ENCODE data around the gene ACOT7. TPM values are rescaled to one million over a fixed set of nuclear protein-coding genes. Genes with fewer than 3 reads are reported as not detected.
"Not testable (repeated sequence)": the region's sequence is repeated elsewhere in the genome, so short reads cannot be mapped to it uniquely, and the experiment has no call there.

ACOT7 gene
- total RNA-seq, 5 donors from 2014 or later (not counting 1 experiment from before 2014, with no cell fraction given) = 6.1 to 9.3 (median 7.4) TPM

- Histone ChIP-seq H3K9me3 (no peaks in the 10 kb centered on the region), H3K4me1 (ENCODE audit: control insufficient read depth in 1 of 2, extremely low read depth in 1 of 2, insufficient read depth in 2 of 2, low read length in 2 of 2) (no peaks in the 10 kb centered on the region), H3K36me3 (ENCODE audit: control insufficient read depth in 2 of 2, extremely low read depth in 1 of 2, insufficient read depth in 1 of 2, low read length in 1 of 2) (peaks cover 6 to 48% of the 10 kb centered on the region in 2 donors), H3K27ac (ENCODE audit: low read length) (no peak overlapping the region), H3K27me3 (replicated peaks in 1 of 2; ENCODE audit: control insufficient read depth in 2 of 2, extremely low read depth in 1 of 2, insufficient read depth in 2 of 2, low read length in 1 of 2) (peaks cover 0 to 3% of the 10 kb centered on the region in 2 experiments), H3K4me3 (ENCODE audit: control insufficient read depth in 1 of 2, extremely low read depth in 1 of 2, low read length in 1 of 2) (no peak overlapping the region)
- Mint-ChIP-seq H3K9me3 (no peaks in the 10 kb centered on the region), H3K27ac (no peak overlapping the region), H3K4me3 (no peak overlapping the region), H3K4me1 (no peaks in the 10 kb centered on the region), H3K27me3 (no peaks in the 10 kb centered on the region), H3K36me3 (peaks cover 40% of the 10 kb centered on the region)
- WGBS (ENCODE audit: insufficient coverage) = 94% methylated on average over 4 of the region's 6 CpGs
- no peak for ATAC-seq (replicated peaks in 1 of 4)
- no peak for DNase-seq
- ChIA-PET CTCF (no interaction called here), POLR2A (no interaction called here)
Observed at GRCh38 chr1:6222636-6223035, 170.9 kb downstream of the ACOT7 start.

DNA sequence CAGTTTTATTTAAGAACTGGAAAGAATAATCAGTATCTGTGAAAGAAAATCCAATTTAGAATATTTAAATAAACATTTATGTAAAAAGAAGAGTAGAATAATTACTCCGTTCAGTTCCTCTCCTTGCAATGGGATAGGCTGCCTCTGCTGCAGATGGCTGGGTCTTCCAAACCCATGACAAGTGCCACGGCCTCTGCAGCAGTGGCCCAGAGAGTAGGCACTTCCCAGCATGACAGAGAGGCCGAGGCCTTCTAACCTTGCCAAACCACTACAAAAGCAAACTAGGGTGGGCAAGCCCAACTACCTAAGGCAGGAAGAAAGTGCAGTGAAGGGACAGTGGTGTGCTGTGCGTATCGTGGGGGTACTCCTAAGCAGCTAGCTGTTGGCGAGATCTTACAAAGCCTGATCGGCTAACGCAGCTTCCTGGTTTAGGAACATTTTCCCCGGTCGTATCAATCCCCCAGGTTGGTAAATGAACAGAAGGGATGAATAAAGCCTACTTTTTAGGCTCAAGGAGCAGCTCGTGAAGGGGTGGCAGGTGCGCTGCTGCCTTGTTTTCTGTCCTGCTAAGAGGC, 172.3 kb downstream of the ACOT7 start:
- ChIA-PET POLR2A (no interaction called here), CTCF (no interaction called here)
- DNase-seq = no peak
- H3K4me3 ChIP-seq (ENCODE audit: control insufficient read depth in 1 of 2, extremely low read depth in 1 of 2, low read length in 1 of 2) = no peak overlapping the region
- H3K36me3 ChIP-seq (ENCODE audit: control insufficient read depth in 2 of 2, extremely low read depth in 1 of 2, insufficient read depth in 1 of 2, low read length in 1 of 2) = peaks cover 6 to 37% of the 10 kb centered on the region in 2 donors
- Mint-ChIP-seq H3K4me1 (no peaks in the 10 kb centered on the region), H3K36me3 (peaks cover 32% of the 10 kb centered on the region), H3K27me3 (no peaks in the 10 kb centered on the region), H3K9me3 (no peaks in the 10 kb centered on the region), H3K4me3 (no peak overlapping the region), H3K27ac (no peak overlapping the region)
- H3K27me3 ChIP-seq (replicated peaks in 1 of 2; ENCODE audit: control insufficient read depth in 2 of 2, extremely low read depth in 1 of 2, insufficient read depth in 2 of 2, low read length in 1 of 2) = peaks cover 0 to 10% of the 10 kb centered on the region in 2 experiments
- no peak for ATAC-seq (replicated peaks in 1 of 4)
- WGBS (ENCODE audit: insufficient coverage) = 86% methylated on average over 4 of the region's 12 CpGs
- H3K4me1 ChIP-seq (ENCODE audit: control insufficient read depth in 1 of 2, extremely low read depth in 1 of 2, insufficient read depth in 2 of 2, low read length in 2 of 2) = no peaks in the 10 kb centered on the region
- no peaks in the 10 kb centered on the region for H3K9me3 ChIP-seq
- H3K27ac ChIP-seq (ENCODE audit: low read length) = no peak overlapping the region

DNA sequence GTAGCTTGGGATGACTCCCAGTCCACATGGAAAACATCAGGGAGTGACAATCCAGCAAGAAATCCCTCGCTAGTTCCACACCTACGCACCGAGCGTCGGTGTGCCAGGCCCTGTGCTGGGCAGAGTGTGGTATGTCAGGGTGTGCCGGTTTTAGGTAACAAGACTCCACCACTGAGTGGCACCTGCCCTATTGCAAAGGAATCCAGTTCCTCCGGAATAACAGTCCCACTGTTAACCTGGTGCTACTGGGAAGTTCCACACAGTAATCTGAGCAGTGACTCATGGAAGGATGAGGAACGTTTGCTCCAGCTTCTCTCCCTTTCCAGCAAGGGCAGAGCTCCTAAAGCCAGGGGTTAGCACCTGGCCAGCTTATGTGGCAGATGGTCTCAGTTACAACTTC, 173.3 kb downstream of the ACOT7 start:
- CTCF ChIA-PET = interaction anchor here in 1 of 2 donors (0.7 kb wide), 1 partner anchor 71 kb away, joined by 3 read pairs; no protein-coding TSS in a partner anchor
- H3K27ac ChIP-seq (ENCODE audit: low read length) = no peak overlapping the region
- POLR2A ChIA-PET = no interaction called here

GRCh38 chr1:6219641-6220040, 173.9 kb downstream of the ACOT7 start:
- H3K27ac ChIP-seq (ENCODE audit: low read length); H3K27me3 Mint-ChIP-seq; H3K4me1 Mint-ChIP-seq; H3K9me3 Mint-ChIP-seq; ATAC-seq (replicated peaks in 1 of 4); H3K27ac Mint-ChIP-seq; POLR2A ChIA-PET; H3K9me3 ChIP-seq; DNase-seq; H3K4me1 ChIP-seq (ENCODE audit: control insufficient read depth in 1 of 2, extremely low read depth in 1 of 2, insufficient read depth in 2 of 2, low read length in 2 of 2); CTCF ChIA-PET; H3K4me3 ChIP-seq (ENCODE audit: control insufficient read depth in 1 of 2, extremely low read depth in 1 of 2, low read length in 1 of 2); H3K4me3 Mint-ChIP-seq: not testable (repeated sequence)
- H3K36me3 ChIP-seq (ENCODE audit: control insufficient read depth in 2 of 2, extremely low read depth in 1 of 2, insufficient read depth in 1 of 2, low read length in 1 of 2) = peaks cover 6 to 27% of the 10 kb centered on the region in 2 donors
- H3K36me3 Mint-ChIP-seq = peaks cover 19% of the 10 kb centered on the region
- 93% methylated on average over 7 of the region's 11 CpGs for WGBS (ENCODE audit: insufficient coverage)
- peaks cover 0 to 12% of the 10 kb centered on the region in 2 experiments for H3K27me3 ChIP-seq (replicated peaks in 1 of 2; ENCODE audit: control insufficient read depth in 2 of 2, extremely low read depth in 1 of 2, insufficient read depth in 2 of 2, low read length in 1 of 2)

More for the DNA sequence above, 173.3 kb downstream of the ACOT7 start:
- ATAC-seq (replicated peaks in 1 of 4) (no peak), DNase-seq (no peak)
- Mint-ChIP-seq H3K36me3 (peaks cover 25% of the 10 kb centered on the region), H3K4me1 (no peaks in the 10 kb centered on the region), H3K27me3 (peaks cover 0 to 7% of the 10 kb centered on the region in 2 donors), H3K9me3 (no peaks in the 10 kb centered on the region), H3K4me3 (no peak overlapping the region), H3K27ac (no peak overlapping the region)
- H3K9me3 ChIP-seq = no peaks in the 10 kb centered on the region
- peaks cover 6 to 32% of the 10 kb centered on the region in 2 donors for H3K36me3 ChIP-seq (ENCODE audit: control insufficient read depth in 2 of 2, extremely low read depth in 1 of 2, insufficient read depth in 1 of 2, low read length in 1 of 2)
- no peaks in the 10 kb centered on the region for H3K4me1 ChIP-seq (ENCODE audit: control insufficient read depth in 1 of 2, extremely low read depth in 1 of 2, insufficient read depth in 2 of 2, low read length in 2 of 2)
- WGBS (ENCODE audit: insufficient coverage) = 88% methylated on average over 2 of the region's 8 CpGs
- no peak overlapping the region for H3K4me3 ChIP-seq (ENCODE audit: control insufficient read depth in 1 of 2, extremely low read depth in 1 of 2, low read length in 1 of 2)
- H3K27me3 ChIP-seq (replicated peaks in 1 of 2; ENCODE audit: control insufficient read depth in 2 of 2, extremely low read depth in 1 of 2, insufficient read depth in 2 of 2, low read length in 1 of 2) = peaks cover 0 to 12% of the 10 kb centered on the region in 2 experiments

GRCh38 chr1:6218375-6219164, 175.0 kb downstream of the ACOT7 start:
- Mint-ChIP-seq H3K27me3 (peaks cover 0 to 8% of the 10 kb centered on the region in 2 donors), H3K4me3 (no peak overlapping the region), H3K36me3 (peaks cover 10% of the 10 kb centered on the region), H3K9me3 (no peaks in the 10 kb centered on the region), H3K4me1 (no peaks in the 10 kb centered on the region), H3K27ac (no peak overlapping the region)
- Histone ChIP-seq H3K36me3 (ENCODE audit: control insufficient read depth in 2 of 2, extremely low read depth in 1 of 2, insufficient read depth in 1 of 2, low read length in 1 of 2) (peaks cover 0 to 17% of the 10 kb centered on the region in 2 donors), H3K27ac (ENCODE audit: low read length) (no peak overlapping the region), H3K4me3 (ENCODE audit: control insufficient read depth in 1 of 2, extremely low read depth in 1 of 2, low read length in 1 of 2) (no peak overlapping the region), H3K9me3 (no peaks in the 10 kb centered on the region), H3K27me3 (replicated peaks in 1 of 2; ENCODE audit: control insufficient read depth in 2 of 2, extremely low read depth in 1 of 2, insufficient read depth in 2 of 2, low read length in 1 of 2) (peaks cover 0 to 12% of the 10 kb centered on the region in 2 experiments), H3K4me1 (ENCODE audit: control insufficient read depth in 1 of 2, extremely low read depth in 1 of 2, insufficient read depth in 2 of 2, low read length in 2 of 2) (no peaks in the 10 kb centered on the region)
- CTCF ChIA-PET = no interaction called here
- ATAC-seq (replicated peaks in 1 of 4) (no peak), DNase-seq (no peak)
- 92% methylated on average over 15 of the region's 16 CpGs for WGBS (ENCODE audit: insufficient coverage)
- POLR2A ChIA-PET = no interaction called here

Measured in T-cell (primary cell).